Measurements from ENCODE around the gene KLF3. TPM values are rescaled to one million over a fixed set of nuclear protein-coding genes. Genes with fewer than 3 reads are reported as not detected.

KLF3 gene
- total and polyA plus RNA-seq, 8 donors: 13.0 to 113 (median 55.0) TPM

- Histone ChIP-seq H3K27ac (peak overlapping the region in 1 of 5 donors; percentile 19), H3K4me3 (no peak overlapping the region), H3K27me3 (no peaks in the 10 kb centered on the region), H3K36me3 (peaks cover 49 to 93% (median 89%) of the 10 kb centered on the region in 4 donors), H3K9me3 (no peaks in the 10 kb centered on the region), H3K4me1 (peaks cover 7 to 66% (median 34%) of the 10 kb centered on the region in 4 donors)
- TF ChIP-seq CTCF (IDR thresholded peaks at IDR 0.05) (no peak), EP300 (IDR thresholded peaks at IDR 0.05) (no peak), POLR2A (IDR thresholded peaks at IDR 0.05) (no peak), POLR2AphosphoS5 (IDR thresholded peaks at IDR 0.05) (no peak)
- 87 to 93% (median 90%) methylated on average over 3 of the region's 3 CpGs for WGBS, 5 donors
- DNase-seq: no peak
- intact Hi-C loops (cut with DNase I; ENCODE audit: low total_unique reads): no loop called here
Observed at GRCh38 chr4:38694330-38694729, 30.3 kb downstream of the KLF3 start.

- 67 to 82% (median 74%) methylated on average over 3 of the region's 3 CpGs for WGBS, 5 donors
- H3K27me3 ChIP-seq: no peaks in the 10 kb centered on the region
- H3K27ac ChIP-seq: peak overlapping the region in 2 of 5 donors; percentile 23
- DNase-seq: no peak
- peaks cover 34 to 83% (median 74%) of the 10 kb centered on the region in 4 donors for H3K36me3 ChIP-seq
- H3K4me1 ChIP-seq: peaks cover 7 to 54% (median 32%) of the 10 kb centered on the region in 4 donors
- H3K9me3 ChIP-seq: no peaks in the 10 kb centered on the region
- no peak overlapping the region for H3K4me3 ChIP-seq
- intact Hi-C loops (cut with DNase I; ENCODE audit: low total_unique reads): no loop called here
- TF ChIP-seq CTCF (IDR thresholded peaks at IDR 0.05): no peak
- TF ChIP-seq POLR2AphosphoS5 (IDR thresholded peaks at IDR 0.05): no peak
- TF ChIP-seq EP300 (IDR thresholded peaks at IDR 0.05): no peak
- TF ChIP-seq POLR2A (IDR thresholded peaks at IDR 0.05): no peak
Observed at GRCh38 chr4:38695809-38696208, 31.8 kb downstream of the KLF3 start.

- H3K36me3 ChIP-seq: peaks cover 30 to 74% (median 66%) of the 10 kb centered on the region in 4 donors
- no peak for TF ChIP-seq POLR2AphosphoS5 (IDR thresholded peaks at IDR 0.05)
- no peak for TF ChIP-seq POLR2A (IDR thresholded peaks at IDR 0.05)
- TF ChIP-seq CTCF (IDR thresholded peaks at IDR 0.05): no peak
- no peak for TF ChIP-seq EP300 (IDR thresholded peaks at IDR 0.05)
- H3K27ac ChIP-seq: peak overlapping the region in 2 of 5 donors; percentile 23
Observed at GRCh38 chr4:38696697-38697096, 32.7 kb downstream of the KLF3 start.

GRCh38 chr4:38698176-38698575 lies 34.2 kb downstream of the KLF3 start:
- Histone ChIP-seq H3K4me3 (no peak overlapping the region), H3K4me1 (peaks cover 0 to 45% (median 21%) of the 10 kb centered on the region in 4 donors), H3K9me3 (no peaks in the 10 kb centered on the region), H3K36me3 (peaks cover 30 to 65% (median 58%) of the 10 kb centered on the region in 4 donors), H3K27me3 (no peaks in the 10 kb centered on the region), H3K27ac (peak overlapping the region in 1 of 5 donors; percentile 13)
- TF ChIP-seq POLR2AphosphoS5 (IDR thresholded peaks at IDR 0.05) (no peak), POLR2A (IDR thresholded peaks at IDR 0.05) (no peak)
- intact Hi-C loops (cut with DNase I; ENCODE audit: low total_unique reads): no loop called here
- 82 to 96% (median 88%) methylated on average over 1 of the region's 1 CpG for WGBS, 5 donors
- no peak for DNase-seq

More at GRCh38 chr4:38696697-38697096, 32.7 kb downstream of the KLF3 start:
- 9 to 18% (median 13%) methylated on average over 2 of the region's 2 CpGs for WGBS, 5 donors
- no peak overlapping the region for H3K4me3 ChIP-seq
- intact Hi-C loops (cut with DNase I; ENCODE audit: low total_unique reads): no loop called here
- peaks cover 0 to 45% (median 24%) of the 10 kb centered on the region in 4 donors for H3K4me1 ChIP-seq
- H3K9me3 ChIP-seq: no peaks in the 10 kb centered on the region
- no peaks in the 10 kb centered on the region for H3K27me3 ChIP-seq
- DNase-seq: peak in 1 of 2 donors; percentile 59

GRCh38 chr4:38699112-38699511 lies 35.1 kb downstream of the KLF3 start:
- no peak for DNase-seq

More at GRCh38 chr4:38699112-38699511, 35.1 kb downstream of the KLF3 start:
- Histone ChIP-seq H3K27ac (no peak overlapping the region), H3K9me3 (no peaks in the 10 kb centered on the region), H3K4me3 (no peak overlapping the region), H3K4me1 (peaks cover 0 to 52% (median 24%) of the 10 kb centered on the region in 4 donors), H3K27me3 (no peaks in the 10 kb centered on the region), H3K36me3 (peaks cover 30 to 56% (median 48%) of the 10 kb centered on the region in 4 donors)
- intact Hi-C loops (cut with DNase I; ENCODE audit: low total_unique reads): no loop called here
- TF ChIP-seq POLR2A (IDR thresholded peaks at IDR 0.05) (no peak), EP300 (IDR thresholded peaks at IDR 0.05) (no peak), POLR2AphosphoS5 (IDR thresholded peaks at IDR 0.05) (no peak), CTCF (IDR thresholded peaks at IDR 0.05) (no peak)
- WGBS, 5 donors: 89 to 97% (median 95%) methylated on average over 2 of the region's 2 CpGs

All from stomach (tissue), 9 donors.